GM18867 (cell line): ENCODE data around the gene ARID1B.
"Not testable (repeated sequence)": the region's sequence is repeated elsewhere in the genome, so short reads cannot be mapped to it uniquely, and the experiment has no call there.

Experiments
- ATAC-seq: cut with Tn5 transposase; IDR thresholded peaks from one replicate; pipeline ENCODE4 v1.9.1; 2021; ENCODE audit warnings: mild to moderate bottlenecking, moderate library complexity; ENCODE audit not compliant: unreplicated experiment

The ARID1B gene

DNA sequence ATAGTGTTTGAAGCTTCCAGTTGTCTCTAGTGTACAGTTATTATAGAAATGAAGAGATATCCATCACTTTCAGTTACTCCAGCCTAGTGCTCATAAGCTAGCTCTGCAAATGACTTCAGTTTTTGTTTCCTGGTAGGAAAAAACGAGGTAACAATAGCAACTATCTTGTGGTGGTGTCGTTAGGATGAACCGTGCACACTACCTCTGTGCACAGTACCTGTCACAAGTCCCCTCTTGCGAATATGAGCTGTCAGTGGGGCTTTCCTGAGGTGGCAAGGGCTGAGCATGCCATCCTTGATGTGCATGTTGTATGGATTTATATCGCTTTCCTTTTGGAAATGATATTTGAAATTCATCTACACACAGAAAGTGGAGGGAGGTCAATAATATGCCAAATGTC, 151.8 kb downstream of the ARID1B start:
- ATAC-seq: no peak

DNA sequence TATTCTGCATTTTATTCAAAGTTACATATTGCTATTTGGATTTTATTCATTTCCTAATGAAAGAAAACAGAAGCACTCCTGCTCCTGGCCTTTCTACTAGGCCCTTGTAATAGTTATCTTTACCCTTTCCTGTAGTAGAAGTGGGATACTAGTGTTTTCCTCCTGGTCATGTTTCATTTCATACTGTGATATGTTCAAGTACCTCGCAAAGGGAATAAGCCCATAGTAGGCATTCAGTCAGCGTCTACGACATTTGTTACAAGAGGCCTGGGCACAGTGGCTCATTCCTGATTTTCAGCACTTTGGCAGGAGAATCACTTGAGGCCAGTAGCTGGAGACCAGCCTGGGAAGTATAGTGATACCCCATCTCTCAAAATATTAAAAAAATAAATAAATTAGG, 154.1 kb downstream of the ARID1B start:
- ATAC-seq: no peak

DNA sequence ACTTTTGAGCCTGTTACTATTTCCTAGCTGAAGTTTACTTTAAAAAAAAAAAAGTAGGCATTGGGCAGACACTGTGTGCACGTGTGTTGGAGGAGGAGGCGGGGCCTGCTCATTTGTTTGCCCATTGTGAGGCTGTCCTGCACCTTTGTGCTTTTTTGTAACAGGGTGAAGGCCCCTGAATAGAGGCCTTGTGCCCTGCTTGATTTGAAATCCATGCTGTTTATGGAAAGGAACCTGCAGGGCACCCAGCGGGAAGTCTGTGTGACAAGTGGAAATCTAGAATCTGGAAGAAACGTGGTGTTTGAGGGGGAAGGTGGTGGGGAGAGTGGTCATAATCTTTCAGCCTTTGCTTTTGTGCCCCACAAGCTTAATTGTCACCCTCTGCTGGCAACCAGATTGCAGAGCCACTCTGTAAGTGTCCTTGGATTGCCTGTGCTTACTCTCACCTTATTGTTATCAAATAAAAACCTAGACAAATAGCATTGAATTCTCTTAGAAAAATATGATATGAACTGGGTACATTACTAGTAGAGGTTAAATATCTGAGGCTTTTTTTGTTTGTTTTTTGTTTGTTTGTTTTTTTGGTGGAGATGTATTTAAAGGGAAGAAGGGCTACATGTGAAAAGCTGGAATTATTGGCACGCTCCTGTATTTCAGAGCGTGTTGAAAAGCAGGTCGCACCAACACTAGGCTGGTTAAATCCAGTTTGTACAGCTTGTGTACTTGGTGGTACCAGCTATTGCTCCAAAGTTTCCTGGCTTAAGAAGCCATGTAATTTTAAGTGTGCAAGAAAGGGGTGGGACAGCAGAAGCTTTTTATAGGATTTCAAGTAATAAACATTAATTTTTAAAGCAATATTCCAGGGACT, 156.3 kb downstream of the ARID1B start:
- no peak for ATAC-seq

DNA sequence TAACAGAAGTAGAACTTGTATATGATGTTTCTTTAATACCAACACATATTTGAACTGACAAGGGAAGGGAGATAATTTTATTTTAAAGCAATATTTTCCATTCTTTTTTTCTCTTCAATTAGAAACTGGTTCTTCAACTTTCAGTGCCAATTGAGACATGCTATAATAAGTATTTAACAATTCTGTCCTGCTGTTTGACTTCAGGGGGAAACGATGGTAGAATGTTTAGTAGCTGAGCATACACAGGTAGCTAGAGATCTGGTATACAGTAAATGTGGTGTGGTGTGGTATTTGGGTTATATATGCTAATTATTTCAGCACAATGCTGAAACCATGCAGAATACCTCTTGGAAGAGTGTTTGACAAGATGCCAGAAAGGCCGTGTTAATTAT, 156.9 kb downstream of the ARID1B start:
- no peak for ATAC-seq

DNA sequence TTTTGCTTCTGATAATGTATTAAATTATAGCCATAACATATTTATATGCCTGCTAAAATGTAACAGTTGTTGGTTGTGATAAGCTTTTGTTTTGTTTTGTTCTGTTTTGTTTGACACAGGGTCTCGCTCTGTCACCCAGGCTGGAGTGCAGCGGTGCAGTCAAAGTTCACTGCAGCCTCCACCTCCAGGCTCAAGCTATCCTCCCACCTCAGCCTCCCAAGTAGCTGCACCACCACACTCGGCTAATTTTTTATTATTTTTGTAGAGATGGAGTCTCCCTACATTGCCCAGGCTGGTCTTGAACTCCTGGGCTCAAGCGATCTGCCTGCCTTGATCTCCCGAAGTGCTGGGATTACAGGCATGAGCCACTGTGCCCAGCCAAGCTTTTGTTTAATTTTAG, 157.8 kb downstream of the ARID1B start:
- ATAC-seq: no peak

DNA sequence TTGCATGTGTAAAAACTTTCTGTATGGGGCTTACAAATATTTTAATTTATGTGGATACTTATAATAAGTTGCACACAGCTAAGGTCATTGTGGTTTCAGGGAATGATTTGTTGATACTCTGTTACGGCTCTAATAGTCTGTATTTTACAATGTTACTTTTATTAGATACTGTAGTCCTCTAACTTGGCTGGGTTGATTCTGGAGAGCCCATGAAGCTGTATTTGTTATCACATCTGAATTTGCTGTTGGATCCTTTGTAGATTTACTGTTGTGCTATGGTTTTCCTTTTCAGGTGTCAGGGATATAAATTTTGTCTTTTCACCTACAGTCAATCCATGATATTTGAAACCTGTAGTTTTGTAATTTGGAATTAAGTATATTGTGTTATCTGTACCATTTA, 161.0 kb downstream of the ARID1B start:
- no peak for ATAC-seq

DNA sequence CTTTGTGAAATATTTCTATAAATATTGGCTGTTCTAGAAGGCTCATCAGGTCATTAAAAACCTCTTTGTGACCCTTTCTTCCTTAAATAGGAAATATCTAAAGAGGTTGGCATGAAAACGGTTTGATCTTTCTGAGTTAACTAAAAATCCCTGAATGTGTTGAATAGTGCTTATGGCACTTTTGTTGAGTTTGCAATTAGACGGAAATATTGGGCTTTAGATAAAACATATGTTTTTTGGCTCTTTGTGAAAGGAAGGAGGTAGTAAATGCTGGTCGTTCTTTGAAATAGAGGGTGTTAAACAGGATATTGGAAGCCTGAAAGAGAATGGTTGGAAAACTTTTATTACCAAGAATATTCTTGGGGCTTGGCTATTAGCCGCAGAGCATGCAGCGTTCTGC, 163.0 kb downstream of the ARID1B start:
- ATAC-seq: no peak

DNA sequence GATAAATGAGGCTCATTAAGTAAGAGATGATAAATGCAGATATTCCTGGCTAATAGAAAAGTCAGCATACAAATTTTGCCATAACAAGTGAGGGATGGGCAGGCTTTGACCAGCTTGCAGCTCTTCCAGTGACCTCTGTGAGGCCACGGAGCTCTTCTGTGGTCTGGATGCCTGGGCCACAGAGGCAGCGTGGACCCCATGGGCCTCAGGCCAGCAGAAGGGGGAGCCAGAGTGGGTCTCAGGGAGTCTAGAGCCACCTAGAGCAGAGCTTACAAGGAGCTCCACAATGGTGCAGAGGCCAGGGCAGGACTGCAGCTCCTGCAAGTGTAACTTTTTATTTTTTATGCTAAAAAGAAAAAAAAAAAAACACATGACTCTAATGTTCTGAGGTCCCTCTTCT, 165.1 kb downstream of the ARID1B start:
- ATAC-seq: no peak

DNA sequence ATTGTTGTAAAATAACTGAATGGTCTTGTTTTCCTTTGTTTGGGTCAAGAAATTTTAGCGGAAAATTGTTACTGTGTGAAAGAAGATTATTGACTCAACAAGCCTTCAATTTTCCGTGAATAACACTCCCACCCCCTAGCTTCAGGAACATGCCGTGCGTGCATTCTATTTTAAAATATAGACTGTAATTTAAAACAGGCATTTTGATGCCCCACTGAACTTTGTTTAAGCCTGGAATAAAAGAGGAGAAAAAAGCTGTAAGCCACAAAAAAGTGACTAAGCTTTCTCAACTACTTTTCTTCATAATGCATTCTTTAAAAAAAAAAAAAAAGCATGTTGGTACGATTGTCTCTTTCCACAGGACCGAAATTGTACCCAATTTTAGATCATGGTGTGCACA, 166.0 kb downstream of the ARID1B start:
- no peak for ATAC-seq

DNA sequence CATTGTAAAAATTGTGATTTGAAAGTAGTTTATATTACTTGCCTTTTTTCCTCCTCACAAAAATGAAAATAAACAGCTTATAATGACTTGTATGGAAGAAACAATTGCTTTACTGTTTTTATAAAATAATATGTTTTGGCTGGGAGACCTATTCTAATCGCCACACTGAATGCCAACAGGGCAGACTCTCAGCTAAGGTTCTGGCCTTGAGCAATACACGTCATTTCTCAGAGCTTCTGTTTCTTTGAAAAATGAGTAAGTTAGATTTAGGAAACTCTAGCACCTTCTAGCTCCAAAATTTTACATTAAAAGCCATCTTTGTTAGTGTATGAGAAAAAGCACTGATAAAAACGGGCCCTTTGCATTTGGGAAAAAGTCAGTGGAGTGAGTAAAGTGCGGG, 166.6 kb downstream of the ARID1B start:
- ATAC-seq: no peak

DNA sequence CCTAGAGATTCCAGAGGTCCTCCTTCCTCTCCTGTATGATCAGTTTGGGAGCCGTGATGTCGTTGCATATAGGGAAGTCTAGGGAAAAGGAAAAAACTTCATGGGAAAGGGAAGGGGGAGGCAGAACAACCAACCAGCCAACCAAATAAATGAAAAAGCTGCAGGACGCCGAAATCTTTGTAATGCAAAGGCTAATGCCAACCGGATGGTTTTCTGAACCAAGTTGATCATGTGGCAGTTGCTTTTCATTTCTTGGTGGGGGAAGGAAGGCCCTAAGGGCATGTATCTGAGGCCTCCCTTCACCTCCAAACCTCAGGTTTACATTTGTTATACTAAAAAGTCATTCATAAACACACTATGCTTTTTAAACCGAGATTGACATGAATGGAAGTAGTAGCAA, 167.2 kb downstream of the ARID1B start:
- no peak for ATAC-seq

DNA sequence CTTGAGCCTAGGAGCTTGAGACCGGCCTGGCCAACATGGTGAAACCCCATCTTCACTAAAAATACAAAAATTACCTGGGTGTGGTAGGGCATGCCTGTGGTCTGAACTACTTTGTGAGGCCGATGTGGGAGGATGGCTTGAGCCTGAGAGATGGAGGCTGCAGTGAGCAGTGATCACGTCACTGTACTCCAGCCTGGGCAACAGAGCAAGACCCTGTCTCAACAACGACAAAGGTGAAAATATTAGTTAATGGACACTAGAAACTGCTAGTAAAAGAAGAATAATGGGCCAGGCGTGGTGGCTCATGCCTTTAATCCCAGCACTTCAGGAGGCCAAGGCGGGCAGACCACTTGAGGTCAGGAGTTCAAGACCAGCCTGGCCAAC, 168.6 kb downstream of the ARID1B start:
- not testable (repeated sequence) for ATAC-seq

DNA sequence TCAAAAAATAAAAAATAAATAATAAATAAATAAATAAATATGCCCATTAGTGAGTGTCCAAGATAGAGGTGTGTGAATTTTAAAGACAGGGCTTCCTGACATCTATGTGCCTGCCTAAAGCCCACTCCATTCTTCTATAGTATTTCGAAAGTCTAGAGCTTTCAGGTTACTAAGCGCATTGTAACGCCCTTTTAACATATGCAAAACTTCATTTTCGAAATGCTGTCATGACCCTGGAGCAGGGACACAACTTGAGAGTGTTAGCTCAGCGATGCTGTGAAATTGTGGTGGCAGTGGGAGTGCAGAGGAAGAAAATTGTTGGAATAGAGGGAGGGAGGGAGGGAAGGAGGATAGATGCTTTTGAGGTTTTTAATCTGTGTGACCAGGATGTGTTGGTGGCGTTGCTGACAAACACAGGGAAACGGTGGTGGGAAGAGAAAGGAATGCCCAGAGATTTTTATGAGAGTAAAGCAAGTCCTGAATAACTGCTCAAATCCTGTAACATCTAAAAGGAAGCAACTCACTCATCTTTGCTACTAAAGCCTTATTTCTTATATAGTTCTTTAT, 169.3 kb downstream of the ARID1B start:
- ATAC-seq: no peak

DNA sequence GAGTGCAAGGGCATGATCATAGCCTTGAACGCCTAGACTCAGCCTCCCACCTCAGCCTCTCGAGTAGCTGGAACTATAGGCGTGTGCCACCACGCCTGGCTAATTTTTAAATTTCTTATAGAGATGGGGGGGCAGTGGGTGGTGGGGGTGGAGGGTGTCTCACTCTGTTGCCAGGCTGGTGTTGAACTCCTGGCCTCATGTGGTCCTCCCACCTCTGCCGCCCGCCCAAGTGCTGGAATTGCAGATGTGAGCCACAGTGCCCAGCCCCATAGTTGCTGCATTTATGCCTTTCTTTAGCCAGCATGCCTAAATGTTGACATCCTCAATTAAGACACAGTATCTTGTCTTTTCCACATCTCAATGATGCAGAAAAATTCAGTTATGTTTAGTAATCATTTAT, 171.1 kb downstream of the ARID1B start:
- no peak for ATAC-seq

DNA sequence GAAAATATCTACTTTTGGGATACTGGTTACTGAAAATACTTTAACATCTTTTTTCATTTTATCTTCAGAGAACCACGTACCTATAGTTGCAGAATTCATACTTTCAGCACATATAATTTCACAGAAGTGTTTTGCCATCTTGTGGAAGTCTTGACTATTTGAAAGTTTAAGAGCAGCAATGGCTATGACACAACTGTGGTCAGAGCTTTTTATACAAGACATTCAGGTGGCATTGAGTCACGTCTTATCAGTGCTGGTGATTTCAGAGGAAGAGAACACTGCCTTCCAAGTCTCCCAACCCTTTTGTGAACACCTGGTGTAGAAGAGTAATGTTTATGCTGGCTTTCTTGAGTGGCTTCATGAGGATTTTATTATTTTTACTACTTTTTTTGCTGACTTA, 171.6 kb downstream of the ARID1B start:
- ATAC-seq: no peak

DNA sequence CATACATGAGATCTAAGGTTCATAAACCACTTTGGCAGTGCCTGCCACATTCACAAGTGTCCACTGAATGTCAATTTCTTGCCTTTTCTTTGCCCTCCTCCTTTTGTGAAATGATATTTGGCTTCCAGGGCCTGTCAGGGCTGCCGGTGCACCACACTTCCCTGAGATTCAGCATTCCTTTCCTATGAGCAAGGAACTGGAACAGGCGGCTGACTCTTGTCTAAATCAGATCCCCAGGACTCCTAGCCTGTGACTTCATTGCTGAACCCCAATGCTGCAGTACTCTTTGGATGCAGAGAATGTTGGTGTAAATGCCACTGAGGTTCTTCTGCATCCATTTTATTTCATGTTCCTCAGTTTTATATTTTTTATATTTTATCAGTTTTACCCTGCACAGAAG, 172.2 kb downstream of the ARID1B start:
- no peak for ATAC-seq

DNA sequence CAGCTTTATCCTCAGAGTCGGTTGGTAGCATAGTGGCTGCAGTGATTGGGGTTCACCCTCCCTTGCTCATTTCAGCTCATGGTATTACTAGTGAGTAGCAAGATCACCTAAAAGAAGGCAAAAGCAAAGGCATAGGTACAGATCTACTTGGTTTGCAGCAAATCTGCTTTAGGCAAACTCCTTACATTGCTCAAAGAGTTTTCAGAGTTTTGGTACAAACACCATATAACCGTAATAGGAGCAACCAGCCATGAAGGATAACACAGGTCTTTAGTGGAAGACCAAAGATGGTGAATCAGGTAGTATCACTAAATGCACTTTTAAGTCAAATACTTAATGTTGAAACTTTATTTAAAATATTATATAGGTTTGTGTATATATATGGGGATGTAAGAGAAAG, 172.9 kb downstream of the ARID1B start:
- ATAC-seq: no peak

DNA sequence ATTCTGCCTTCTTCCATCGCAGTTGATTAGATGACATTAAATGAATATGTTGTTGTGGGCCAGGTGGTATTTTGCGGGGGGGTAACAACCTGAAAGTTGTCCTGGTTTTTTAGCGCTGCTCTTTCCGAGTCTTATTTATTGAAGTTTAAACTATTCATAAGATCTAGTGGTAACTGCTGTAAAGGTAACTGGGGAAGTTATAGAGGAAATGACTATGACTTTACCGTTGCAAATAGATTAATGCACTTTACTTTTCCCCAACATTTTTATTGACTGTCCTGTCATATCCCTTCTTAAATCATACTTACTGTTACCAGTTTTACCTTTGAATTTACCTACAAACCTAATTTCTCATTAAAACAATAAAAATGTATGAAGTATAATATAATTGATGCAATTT, 173.4 kb downstream of the ARID1B start:
- no peak for ATAC-seq

DNA sequence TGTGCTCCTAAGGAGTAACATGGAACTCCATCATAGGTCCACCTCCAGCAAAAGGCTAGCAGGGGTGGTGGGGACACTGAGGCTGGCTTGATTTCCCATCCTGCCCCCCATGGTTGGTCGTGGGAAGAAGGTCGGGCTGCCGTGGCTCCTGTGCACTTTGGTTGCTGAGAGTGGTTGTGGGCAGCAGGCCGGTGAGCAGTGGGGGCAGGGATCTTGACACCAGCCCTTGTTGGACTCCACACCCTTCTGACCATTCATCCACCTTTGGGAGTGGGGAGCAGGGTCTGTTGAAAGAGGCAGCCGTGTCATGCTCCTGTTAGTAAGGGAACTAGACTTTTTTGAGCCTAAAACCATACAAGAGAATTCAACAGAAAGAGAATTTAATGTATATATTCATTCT, 175.2 kb downstream of the ARID1B start:
- ATAC-seq: no peak

DNA sequence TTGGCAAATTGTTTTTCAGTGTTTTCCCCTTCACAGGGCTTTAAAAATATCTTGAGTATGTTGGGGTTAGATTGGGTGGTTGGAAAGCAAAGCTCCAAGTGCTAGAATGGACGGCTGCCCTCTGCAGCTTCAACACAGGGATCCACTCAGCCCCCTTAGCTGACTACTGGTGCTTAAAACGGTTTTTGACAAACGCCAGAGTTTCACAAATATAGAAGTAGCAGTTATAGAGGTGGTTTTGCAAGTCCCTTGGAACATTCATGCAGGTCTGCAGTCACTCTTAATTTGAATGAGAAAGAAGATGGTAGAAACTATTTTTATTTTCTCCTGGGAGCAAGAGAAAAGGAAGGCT, 175.9 kb downstream of the ARID1B start:
- no peak for ATAC-seq

DNA sequence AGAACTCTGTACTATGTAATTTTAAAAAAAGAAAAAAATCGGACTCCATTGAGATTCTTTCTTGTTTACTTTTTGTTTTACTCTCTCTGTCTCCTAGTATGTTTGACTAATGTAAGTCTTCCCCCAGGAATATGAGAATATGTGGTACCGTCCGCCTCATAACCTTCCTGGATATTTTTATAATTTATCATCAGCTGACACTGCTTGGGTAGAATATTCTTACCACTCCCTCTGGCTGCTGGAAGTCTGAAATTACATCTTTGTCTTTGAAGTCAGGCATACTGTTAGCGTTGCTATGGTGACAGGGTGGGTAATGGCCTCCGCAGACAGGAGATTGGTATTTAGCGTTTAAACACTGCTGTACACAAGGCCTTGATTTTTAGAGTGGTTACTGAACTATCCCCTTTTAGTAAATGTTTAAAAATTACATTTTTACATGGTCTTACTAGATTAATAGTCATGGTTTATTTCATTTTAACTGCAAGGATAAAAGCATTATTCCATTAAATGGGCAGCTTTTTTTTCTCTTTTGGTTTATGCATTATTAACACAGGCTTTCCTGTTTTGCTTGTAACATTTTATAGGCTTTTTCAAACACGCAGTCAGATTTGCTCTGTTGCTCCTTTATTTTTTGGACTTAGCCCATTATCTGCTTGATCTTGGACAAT, 176.4 kb downstream of the ARID1B start:
- ATAC-seq: no peak

DNA sequence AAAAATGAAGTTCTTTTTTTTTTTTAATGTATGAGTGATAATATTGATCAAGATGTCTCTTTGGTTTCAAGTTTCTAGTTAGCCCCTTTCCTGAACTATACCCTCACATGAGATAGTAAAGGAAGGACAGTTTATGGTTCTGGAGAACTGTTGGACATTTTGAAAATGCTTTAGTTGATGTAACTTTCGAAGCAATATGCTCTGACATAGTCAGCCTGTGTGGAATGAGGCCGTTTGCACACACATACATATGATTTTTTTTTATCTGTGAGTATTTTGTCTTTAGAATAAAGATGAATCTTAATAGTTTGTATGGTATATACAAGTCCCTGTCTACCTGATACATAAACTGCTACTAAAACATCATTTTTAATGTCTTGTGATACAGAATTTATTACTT, 177.0 kb downstream of the ARID1B start:
- no peak for ATAC-seq
